WERI-Rb-1 (cell line): ENCODE results near the gene CCER1.
A peak's percentile ranks its signal among the peaks of the same experiment; 100 is the strongest.
"Not testable (repeated sequence)": the region's sequence is repeated elsewhere in the genome, so short reads cannot be mapped to it uniquely, and the experiment has no call there.

ENCODE experiments used
- DNase-seq: peaks from one replicate; pipeline ENCODE4 v3.0.0-alpha.2; 2020
- H3K27ac ChIP-seq: fragments of 250-450 bp; sonication (Bioruptor Pico); 2 replicates; pipeline ENCODE4 v1.5.1; 2020; ENCODE audit warnings: mild to moderate bottlenecking, moderate library complexity
- H3K27me3 ChIP-seq: fragments of 250-450 bp; sonication (Bioruptor Pico); 2 replicates; pipeline ENCODE4 v1.5.1; 2021; ENCODE audit warnings: mild to moderate bottlenecking, low read depth, moderate library complexity; ENCODE audit not compliant: insufficient read depth, severe bottlenecking
- H3K36me3 ChIP-seq: fragments of 250-450 bp; sonication (Bioruptor Pico); 2 replicates; pipeline ENCODE4 v1.5.1; 2020; ENCODE audit warnings: mild to moderate bottlenecking, moderate library complexity
- H3K4me3 ChIP-seq: 2 replicates; pipeline ENCODE4 v1.5.1; 2011; ENCODE audit warnings: low read depth, mild to moderate bottlenecking, control low read depth, low read length
- H3K9me3 ChIP-seq: fragments of 250-450 bp; sonication (Bioruptor Pico); 2 replicates; pipeline ENCODE4 v1.5.1; 2021; ENCODE audit warnings: mild to moderate bottlenecking, moderate library complexity; ENCODE audit not compliant: severe bottlenecking
- CTCF ChIP-seq: IDR thresholded peaks from 2 replicates; pipeline ENCODE4 v1.5.1; 2011; ENCODE audit warnings: low read depth, mild to moderate bottlenecking, control low read depth, inconsistent platforms, low read length

Gene CCER1

GRCh38 chr12:90991952-90992465 is 37.0 kb upstream of the CCER1 start:
- Histone ChIP-seq H3K27ac (no peak overlapping the region), H3K9me3 (peaks cover 6% of the 10 kb centered on the region), H3K36me3 (no peaks in the 10 kb centered on the region), H3K27me3 (no peaks in the 10 kb centered on the region), H3K4me3 (no peak overlapping the region)
- no peak for TF ChIP-seq CTCF
- peak; percentile 33 for DNase-seq

- Histone ChIP-seq H3K27ac (no peak overlapping the region), H3K36me3 (no peaks in the 10 kb centered on the region), H3K4me3 (no peak overlapping the region), H3K27me3 (no peaks in the 10 kb centered on the region), H3K9me3 (peaks cover 10% of the 10 kb centered on the region)
- no peak for TF ChIP-seq CTCF
- DNase-seq = no peak
These were observed 35.6 kb upstream of the CCER1 start for GRCh38 chr12:90990611-90991010.

- no peaks in the 10 kb centered on the region for H3K27me3 ChIP-seq
- H3K36me3 ChIP-seq = no peaks in the 10 kb centered on the region
- no peak for TF ChIP-seq CTCF
- no peak overlapping the region for H3K4me3 ChIP-seq
- DNase-seq = no peak
- H3K9me3 ChIP-seq = peaks cover 10% of the 10 kb centered on the region
- H3K27ac ChIP-seq = no peak overlapping the region
These were observed 34.7 kb upstream of the CCER1 start for GRCh38 chr12:90989686-90990111.

- Histone ChIP-seq H3K9me3 (peaks cover 10% of the 10 kb centered on the region), H3K27me3 (no peaks in the 10 kb centered on the region), H3K27ac (no peak overlapping the region), H3K36me3 (no peaks in the 10 kb centered on the region), H3K4me3 (no peak overlapping the region)
- DNase-seq = no peak
- no peak for TF ChIP-seq CTCF
These were observed 32.5 kb upstream of the CCER1 start for GRCh38 chr12:90987520-90987919.

- H3K27ac ChIP-seq = no peak overlapping the region
- no peak overlapping the region for H3K4me3 ChIP-seq
- no peak for DNase-seq
- H3K36me3 ChIP-seq = no peaks in the 10 kb centered on the region
- TF ChIP-seq CTCF = no peak
- no peaks in the 10 kb centered on the region for H3K27me3 ChIP-seq
- H3K9me3 ChIP-seq = peaks cover 10% of the 10 kb centered on the region
These were observed 32.1 kb upstream of the CCER1 start for GRCh38 chr12:90987101-90987500.

- H3K27ac ChIP-seq, H3K27me3 ChIP-seq, H3K4me3 ChIP-seq, H3K9me3 ChIP-seq, DNase-seq, H3K36me3 ChIP-seq: not testable (repeated sequence)
These were observed 30.4 kb upstream of the CCER1 start for GRCh38 chr12:90985331-90985730.
